ENCODE data around the gene ERBB4. TPM values are rescaled to one million over a fixed set of nuclear protein-coding genes. Genes with fewer than 3 reads are reported as not detected.

ERBB4 gene
- total RNA-seq, 4 donors from 2014 or later: 0.04 to 0.57 (median 0.35) TPM; not detected in 1

DNA sequence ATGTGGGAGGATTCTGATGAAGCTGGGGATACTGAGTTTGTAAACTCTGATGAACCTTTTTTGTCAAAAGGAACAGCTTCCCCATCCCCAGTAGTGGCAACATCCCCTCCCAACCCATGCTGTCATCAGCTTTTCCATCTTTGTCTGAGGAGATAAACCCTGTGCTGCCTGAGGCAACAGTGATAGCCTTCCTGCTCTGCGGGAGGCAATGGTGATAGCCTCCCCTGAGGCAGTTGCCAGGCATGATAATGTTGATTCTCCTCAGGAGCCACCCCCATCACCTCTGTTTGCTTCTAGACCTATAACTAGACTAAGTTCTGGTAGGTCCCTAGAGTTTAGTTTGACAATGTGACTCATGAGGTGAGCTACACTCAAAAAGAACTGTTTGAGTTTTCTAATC is 97.5 kb downstream of the ERBB4 start:
- Histone ChIP-seq H3K36me3 (no peaks in the 10 kb centered on the region), H3K9me3 (peaks cover 0 to 9% (median 0%) of the 10 kb centered on the region in 3 donors), H3K4me3 (no peak overlapping the region), H3K4me1 (no peaks in the 10 kb centered on the region), H3K27me3 (no peaks in the 10 kb centered on the region), H3K27ac (no peak overlapping the region)
- intact Hi-C loops (cut with DNase I): no loop called here
- TF ChIP-seq, protein P1, sequence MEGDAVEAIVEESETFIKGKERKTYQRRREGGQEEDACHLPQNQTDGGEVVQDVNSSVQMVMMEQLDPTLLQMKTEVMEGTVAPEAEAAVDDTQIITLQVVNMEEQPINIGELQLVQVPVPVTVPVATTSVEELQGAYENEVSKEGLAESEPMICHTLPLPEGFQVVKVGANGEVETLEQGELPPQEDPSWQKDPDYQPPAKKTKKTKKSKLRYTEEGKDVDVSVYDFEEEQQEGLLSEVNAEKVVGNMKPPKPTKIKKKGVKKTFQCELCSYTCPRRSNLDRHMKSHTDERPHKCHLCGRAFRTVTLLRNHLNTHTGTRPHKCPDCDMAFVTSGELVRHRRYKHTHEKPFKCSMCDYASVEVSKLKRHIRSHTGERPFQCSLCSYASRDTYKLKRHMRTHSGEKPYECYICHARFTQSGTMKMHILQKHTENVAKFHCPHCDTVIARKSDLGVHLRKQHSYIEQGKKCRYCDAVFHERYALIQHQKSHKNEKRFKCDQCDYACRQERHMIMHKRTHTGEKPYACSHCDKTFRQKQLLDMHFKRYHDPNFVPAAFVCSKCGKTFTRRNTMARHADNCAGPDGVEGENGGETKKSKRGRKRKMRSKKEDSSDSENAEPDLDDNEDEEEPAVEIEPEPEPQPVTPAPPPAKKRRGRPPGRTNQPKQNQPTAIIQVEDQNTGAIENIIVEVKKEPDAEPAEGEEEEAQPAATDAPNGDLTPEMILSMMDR (IDR thresholded peaks at IDR 0.05): no peak
- 33% methylated on average over 1 of the region's 1 CpG; no CpG with 5 or more reads in 1 of the 2 donors for WGBS, 2 donors
- no peak for DNase-seq

DNA sequence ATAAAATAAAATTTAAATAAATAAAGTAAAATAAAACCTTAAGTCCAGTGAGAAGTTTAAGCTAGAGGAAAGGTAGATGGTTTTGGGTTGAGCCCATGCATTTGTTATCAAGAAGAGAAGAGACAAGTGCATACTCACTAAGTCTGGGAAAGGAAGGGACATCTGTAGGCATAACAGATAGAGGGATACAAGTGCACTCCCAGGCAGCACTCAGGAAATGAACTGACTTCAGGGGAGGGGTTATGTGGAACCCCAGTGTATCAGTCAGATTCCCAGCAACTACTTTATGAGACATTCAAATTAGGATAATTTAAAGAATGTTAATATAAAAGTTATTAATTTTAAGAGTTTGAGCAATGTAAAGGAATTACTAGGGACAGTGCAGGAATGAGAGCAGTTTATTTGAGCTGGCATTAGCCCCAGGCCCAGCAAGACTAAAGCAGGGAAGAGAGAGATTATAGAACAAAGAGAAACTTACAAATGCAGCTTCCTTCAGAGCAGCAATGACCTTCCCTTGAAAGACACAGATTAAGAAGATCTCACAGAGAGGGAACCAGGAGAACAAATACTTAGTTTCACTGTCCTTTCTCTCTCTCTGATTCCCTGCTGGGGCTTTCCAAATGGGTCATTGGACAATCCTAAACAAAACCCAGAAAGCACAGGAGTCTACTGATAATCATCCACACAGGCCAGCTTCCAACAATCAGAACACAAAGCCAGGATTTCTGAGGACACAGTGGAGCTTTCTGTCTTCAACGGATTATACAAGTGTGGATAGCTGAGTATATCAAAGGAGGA is 109.7 kb downstream of the ERBB4 start:
- no peaks in the 10 kb centered on the region for H3K36me3 ChIP-seq
- H3K27me3 ChIP-seq: no peaks in the 10 kb centered on the region
- H3K9me3 ChIP-seq: no peaks in the 10 kb centered on the region
- H3K27ac ChIP-seq: no peak overlapping the region
- 41 to 42% methylated on average over 1 of the region's 1 CpG for WGBS, 2 donors
- intact Hi-C loops (cut with DNase I): no loop called here
- DNase-seq: no peak
- TF ChIP-seq, protein P1 (IDR thresholded peaks at IDR 0.05): no peak
- TF ChIP-seq POLR2A (IDR thresholded peaks at IDR 0.05): no peak
- H3K4me3 ChIP-seq: no peak overlapping the region
- no peaks in the 10 kb centered on the region for H3K4me1 ChIP-seq

GRCh38 chr2:212427638-212428037 is 111.0 kb downstream of the ERBB4 start:
- Histone ChIP-seq H3K27me3 (no peaks in the 10 kb centered on the region), H3K9me3 (no peaks in the 10 kb centered on the region), H3K4me3 (no peak overlapping the region), H3K36me3 (no peaks in the 10 kb centered on the region), H3K27ac (no peak overlapping the region), H3K4me1 (no peaks in the 10 kb centered on the region)
- TF ChIP-seq POLR2A (IDR thresholded peaks at IDR 0.05): no peak
- TF ChIP-seq, protein P1 (IDR thresholded peaks at IDR 0.05): no peak
- intact Hi-C loops (cut with DNase I): no loop called here
- 34 to 42% methylated on average over 2 of the region's 2 CpGs for WGBS, 2 donors
- DNase-seq: no peak

- Histone ChIP-seq H3K9me3 (no peaks in the 10 kb centered on the region), H3K27ac (no peak overlapping the region), H3K27me3 (no peaks in the 10 kb centered on the region), H3K4me1 (no peaks in the 10 kb centered on the region), H3K4me3 (no peak overlapping the region), H3K36me3 (no peaks in the 10 kb centered on the region)
- WGBS, 2 donors: 59 to 64% methylated on average over 5 of the region's 5 CpGs
- no peak for DNase-seq
- no peak for TF ChIP-seq POLR2A (IDR thresholded peaks at IDR 0.05)
- TF ChIP-seq, protein P1 (IDR thresholded peaks at IDR 0.05): no peak
- intact Hi-C loops (cut with DNase I): no loop called here
Measured at GRCh38 chr2:212426637-212427412, 111.8 kb downstream of the ERBB4 start.

DNA sequence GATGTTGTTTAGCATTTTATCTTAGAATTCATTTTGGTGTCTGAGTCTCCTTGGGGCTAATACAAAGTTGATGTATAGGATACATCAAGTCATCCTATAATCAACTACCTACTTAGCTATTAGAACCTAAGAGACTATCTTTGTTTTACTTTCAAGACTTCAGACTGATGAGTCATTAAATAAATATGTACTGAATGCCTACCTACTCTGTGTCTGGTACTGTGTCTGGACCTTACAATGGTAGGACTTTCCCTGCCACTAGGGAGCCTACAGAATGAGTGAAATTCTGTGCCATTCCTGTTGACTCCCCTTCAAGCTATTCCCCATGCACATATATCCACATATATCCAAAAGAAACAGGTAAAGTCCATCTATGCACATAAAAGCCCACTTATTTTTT is 114.5 kb downstream of the ERBB4 start:
- Histone ChIP-seq H3K4me3 (no peak overlapping the region), H3K27ac (no peak overlapping the region), H3K36me3 (no peaks in the 10 kb centered on the region), H3K27me3 (no peaks in the 10 kb centered on the region), H3K4me1 (no peaks in the 10 kb centered on the region), H3K9me3 (no peaks in the 10 kb centered on the region)
- no peak for DNase-seq
- TF ChIP-seq POLR2A (IDR thresholded peaks at IDR 0.05): no peak
- TF ChIP-seq, protein P1 (IDR thresholded peaks at IDR 0.05): no peak
- intact Hi-C loops (cut with DNase I): no loop called here

Measured in esophagus squamous epithelium (tissue), 5 donors.